Renal cortex interstitium (tissue), 11 donors: ENCODE measurements around the gene CACNA1B. TPM values are rescaled to one million over a fixed set of nuclear protein-coding genes. Genes with fewer than 3 reads are reported as not detected.
"Not testable (repeated sequence)": the region's sequence is repeated elsewhere in the genome, so short reads cannot be mapped to it uniquely, and the experiment has no call there.

Experiments
- DNase-seq, 11 donors: peaks; one replicate each; pipeline ENCODE4 v3.0.0-alpha.2; 2013; ENCODE audit warnings: low read depth in 9 of 11, low spot score in 4 of 11; ENCODE audit errors: extremely low read depth in 1 of 11
- polyA plus RNA-seq, 3 donors: library from polyadenylated mRNA; unstranded; fragments of 120-200 nt; gene quantifications; one replicate each; pipeline ENCODE4 v1.2.1, GENCODE V29; 2013; ENCODE audit not compliant: insufficient read length in 3 of 3

CACNA1B gene
- polyA plus RNA-seq, 3 donors, result 0.23 to 0.39 (median 0.27) TPM

DNA sequence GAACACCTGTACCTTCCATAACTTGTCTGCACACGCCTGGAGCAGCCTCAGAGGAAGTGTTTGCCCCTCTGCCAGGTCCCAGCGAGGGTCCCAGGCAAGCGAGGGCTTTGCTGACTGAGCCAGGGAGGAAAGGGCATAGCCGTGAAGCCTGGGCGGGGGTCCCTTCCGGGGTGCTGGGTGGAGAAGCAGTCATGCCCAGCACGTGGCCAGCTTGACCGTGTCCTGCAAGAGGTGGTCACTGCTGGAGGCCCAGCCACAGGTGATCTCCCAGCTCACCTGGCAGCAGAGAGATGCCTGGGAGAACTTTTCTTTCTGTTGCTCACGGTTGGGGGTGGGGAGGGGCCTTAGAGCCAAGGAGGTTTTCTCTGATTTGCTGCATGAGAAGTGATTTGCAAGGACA, 195.3 kb downstream of the CACNA1B start:
- no peak for DNase-seq

DNA sequence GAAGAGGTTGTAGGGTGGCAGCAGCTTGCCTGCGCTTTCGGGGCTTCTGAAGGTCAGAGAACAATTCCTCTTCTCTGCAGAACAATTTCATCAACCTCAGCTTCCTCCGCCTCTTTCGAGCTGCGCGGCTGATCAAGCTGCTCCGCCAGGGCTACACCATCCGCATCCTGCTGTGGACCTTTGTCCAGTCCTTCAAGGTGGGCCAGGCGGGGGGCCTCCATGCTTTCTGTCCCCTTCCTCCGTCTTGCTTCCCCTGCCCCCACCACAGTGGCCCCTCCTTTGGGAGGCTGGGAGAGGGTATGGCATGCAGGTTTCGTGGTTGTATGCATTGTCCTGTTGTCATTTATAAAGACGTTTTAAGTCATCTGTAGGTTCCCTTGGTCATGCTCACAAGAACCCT, 195.8 kb downstream of the CACNA1B start:
- DNase-seq, result no peak

GRCh38 chr9:138073808-138074207, 196.2 kb downstream of the CACNA1B start:
- no peak for DNase-seq

DNA sequence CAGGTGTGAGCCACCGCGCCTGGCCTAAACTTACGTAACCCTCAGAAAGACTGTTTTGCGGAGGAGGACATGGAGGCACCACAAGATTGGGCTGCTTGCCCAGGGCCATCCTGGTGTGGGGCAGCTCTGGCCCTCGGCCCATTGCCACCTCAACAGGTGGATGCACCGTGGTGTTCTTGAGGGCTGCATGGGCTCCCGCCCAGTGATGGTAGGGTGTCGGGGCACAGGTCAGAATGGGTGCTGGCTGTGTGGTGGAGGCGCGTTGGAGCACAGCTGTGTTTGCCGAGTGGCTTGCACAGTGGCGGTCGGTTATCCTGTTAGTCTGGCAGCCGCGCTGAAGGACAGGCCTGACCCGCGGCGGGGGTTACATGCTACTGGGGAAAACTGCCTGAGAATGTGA, 196.9 kb downstream of the CACNA1B start:
- no peak for DNase-seq

DNA sequence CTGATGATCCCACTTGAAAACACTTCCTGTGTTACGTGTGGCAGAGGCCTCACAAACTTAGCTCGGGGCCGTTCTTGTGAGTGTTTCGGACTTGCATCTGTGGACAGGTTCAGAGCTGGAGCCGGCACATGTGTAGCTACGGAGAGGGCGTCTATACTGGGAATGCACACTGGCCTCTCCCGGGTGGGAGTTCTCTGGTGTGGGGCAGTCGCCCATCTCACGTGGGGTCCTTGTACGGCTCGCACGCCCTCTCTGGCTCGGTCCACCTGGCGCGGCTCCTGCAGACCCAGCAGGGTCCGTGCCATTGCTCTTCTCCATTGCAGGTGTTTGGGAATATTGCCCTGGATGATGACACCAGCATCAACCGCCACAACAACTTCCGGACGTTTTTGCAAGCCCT, 197.9 kb downstream of the CACNA1B start:
- DNase-seq, result no peak

GRCh38 chr9:138075961-138076649, 198.5 kb downstream of the CACNA1B start:
- DNase-seq, result no peak

- DNase-seq, result no peak
Observed at GRCh38 chr9:138076650-138077009, 199.0 kb downstream of the CACNA1B start.

DNA sequence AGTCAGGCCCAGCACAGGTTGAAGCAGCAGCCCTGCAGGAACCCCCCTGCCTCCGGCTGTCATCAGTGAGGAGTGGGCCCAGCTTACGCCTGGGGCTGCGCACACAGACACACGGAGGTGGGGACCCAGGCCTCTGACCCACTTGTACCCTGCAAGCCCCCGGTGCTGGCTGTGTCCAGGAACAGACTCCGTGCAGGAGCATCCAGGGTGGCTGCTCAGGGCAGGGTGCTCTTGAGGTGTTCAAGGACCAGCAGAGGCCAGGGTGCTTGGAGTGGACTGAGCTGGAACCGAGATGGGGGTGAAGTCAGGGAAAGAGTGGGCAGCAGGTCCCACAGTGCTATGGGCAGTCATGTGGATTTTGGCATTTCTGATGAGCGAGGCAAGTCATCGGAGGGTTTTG, 199.5 kb downstream of the CACNA1B start:
- no peak for DNase-seq

DNA sequence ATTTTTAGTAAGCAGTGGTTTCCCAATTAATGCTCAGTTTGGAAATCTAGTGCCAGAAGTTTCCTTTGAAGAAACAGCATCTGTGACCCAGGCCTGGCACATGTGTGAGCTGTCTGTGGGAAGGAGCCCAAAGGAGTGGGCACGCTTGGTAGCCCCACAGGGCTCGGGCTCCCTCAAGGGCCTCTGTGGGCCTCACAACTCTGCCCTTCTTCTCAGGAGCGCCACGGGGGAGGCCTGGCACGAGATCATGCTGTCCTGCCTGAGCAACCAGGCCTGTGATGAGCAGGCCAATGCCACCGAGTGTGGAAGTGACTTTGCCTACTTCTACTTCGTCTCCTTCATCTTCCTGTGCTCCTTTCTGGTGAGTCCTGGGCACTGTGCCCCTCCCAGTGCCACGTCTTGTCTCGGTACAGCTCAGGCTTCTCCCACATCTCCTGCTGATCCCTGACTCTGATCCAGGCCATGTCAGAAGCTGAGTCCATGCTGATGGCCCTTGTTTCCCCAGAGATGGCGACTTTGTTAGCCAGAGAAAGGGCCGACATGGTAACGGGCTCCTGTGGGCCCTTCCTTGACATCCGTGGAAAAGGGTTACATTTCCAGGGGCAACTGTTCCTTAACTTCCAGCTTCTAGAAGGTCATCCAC, 200.4 kb downstream of the CACNA1B start:
- DNase-seq, result no peak

- no peak for DNase-seq
Observed at GRCh38 chr9:138078846-138079245, 201.3 kb downstream of the CACNA1B start.

- no peak for DNase-seq
Observed at GRCh38 chr9:138080979-138081378, 203.4 kb downstream of the CACNA1B start.

DNA sequence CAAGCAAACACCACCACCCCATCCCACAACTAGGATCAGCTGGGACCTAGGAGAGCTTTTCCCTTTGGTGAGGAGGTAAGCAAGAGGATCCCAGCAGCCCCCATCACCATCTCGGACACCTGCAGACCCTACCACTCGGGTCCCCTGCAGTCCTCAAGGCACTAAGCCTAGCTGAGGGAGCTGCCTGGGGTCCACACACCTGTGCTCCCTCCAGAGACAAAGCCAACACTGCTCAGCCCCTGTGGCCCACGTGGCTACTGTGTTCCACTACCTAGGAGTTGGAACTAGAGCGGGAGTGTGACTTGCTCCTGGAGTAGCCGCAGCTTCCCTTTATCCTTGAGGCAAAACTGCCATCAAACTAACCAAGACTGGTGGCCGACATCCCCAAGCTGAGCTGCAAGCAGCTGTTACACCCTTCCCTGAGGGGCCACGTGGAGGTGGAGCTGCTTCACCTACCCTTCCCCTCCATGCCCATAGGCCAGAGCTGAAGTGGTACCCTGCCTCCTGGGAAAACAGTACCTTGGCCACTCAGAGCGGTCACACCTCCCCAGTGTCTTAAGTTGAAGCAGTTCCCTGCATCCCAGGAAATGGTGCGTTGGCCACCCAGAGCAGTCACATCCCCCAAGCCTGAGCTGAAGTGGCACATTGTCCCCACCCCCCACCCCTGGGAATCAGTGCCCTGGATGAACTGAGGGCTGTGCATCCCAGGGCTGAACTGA, 205.5 kb downstream of the CACNA1B start:
- DNase-seq, result no peak

GRCh38 chr9:138083873-138084272, 206.3 kb downstream of the CACNA1B start:
- no peak for DNase-seq

DNA sequence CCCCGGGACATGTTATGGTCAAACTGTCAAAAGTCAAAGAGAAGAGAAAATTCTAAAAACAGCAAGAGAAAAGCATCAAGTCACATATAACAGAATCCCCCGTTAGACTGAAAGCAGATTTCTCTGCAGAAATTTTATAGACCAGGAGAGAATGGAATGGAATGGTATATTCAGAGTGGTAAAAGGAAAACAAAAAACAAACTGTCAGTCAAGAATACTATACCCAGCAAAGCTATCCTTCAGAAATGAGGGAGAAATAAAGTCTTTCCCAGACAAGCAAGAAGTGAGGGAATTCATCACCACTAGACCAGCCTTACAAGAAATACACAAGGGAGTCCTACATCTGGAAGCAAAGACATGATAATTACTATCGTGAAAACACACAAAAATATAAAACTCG, 208.0 kb downstream of the CACNA1B start:
- DNase-seq, result no peak

- DNase-seq, result not testable (repeated sequence)
Observed at GRCh38 chr9:138092057-138092456, 214.5 kb downstream of the CACNA1B start.

- DNase-seq, result no peak
Observed at GRCh38 chr9:138094028-138094427, 216.4 kb downstream of the CACNA1B start.

DNA sequence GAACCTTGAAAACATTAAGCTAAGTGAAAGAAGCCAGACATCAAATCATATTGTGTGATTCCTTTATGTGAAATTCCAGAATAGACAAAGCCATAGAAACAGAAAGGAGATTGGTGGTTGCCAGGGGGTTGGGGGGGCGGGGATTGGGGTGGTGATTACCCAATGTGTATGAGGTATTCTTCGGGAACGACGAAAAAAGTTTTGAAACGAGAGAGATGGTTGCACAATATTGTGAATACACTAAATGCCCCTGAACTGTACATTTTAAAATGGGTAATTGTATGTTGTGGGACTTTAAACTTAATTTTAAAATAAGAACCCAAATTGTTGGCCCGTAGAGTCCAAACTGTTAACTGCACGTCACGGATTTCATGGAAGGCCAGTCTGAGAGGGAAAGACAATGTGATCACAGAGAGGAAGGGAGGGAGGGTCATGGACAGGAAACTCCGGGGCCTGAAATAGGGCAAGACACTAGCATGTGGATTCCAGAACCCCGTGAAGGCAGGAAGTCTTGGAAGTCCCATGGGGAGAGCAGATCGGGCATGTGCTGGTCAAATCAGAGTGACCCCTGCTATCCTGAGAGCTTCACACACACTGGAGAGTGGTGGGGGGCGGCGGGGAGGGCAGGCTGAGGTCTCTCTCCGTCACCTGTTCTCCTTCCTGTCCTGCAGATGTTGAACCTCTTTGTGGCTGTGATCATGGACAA, 218.4 kb downstream of the CACNA1B start:
- DNase-seq, result no peak

- no peak for DNase-seq
Observed at GRCh38 chr9:138096519-138096845, 218.9 kb downstream of the CACNA1B start.

GRCh38 chr9:138097501-138097991, 220.0 kb downstream of the CACNA1B start:
- DNase-seq, result no peak
